ENCODE data around the gene EBLN1.
A peak's percentile ranks its signal among the peaks of the same experiment; 100 is the strongest.

Gene EBLN1

GRCh38 chr10:22244855-22245254, 27.0 kb upstream of the EBLN1 start:
- Histone ChIP-seq H3K4me1 (no peaks in the 10 kb centered on the region), H3K27me3 (ENCODE audit: control insufficient read depth, insufficient read depth, low read length) (no peaks in the 10 kb centered on the region), H3K4me3 (ENCODE audit: low read depth, low read length) (no peak overlapping the region), H3K9ac (no peak overlapping the region), H3K79me2 (no peaks in the 10 kb centered on the region), H3K36me3 (ENCODE audit: control insufficient read depth, insufficient read depth, low read length) (no peaks in the 10 kb centered on the region), H3K9me3 (ENCODE audit: control insufficient read depth, low read length) (no peaks in the 10 kb centered on the region), H3K4me2 (ENCODE audit: low read length) (no peak overlapping the region), H2AFZ (no peak overlapping the region), H3K27ac (no peak overlapping the region)
- TF ChIP-seq CTCF (IDR thresholded peaks at IDR 0.05) = no peak

GRCh38 chr10:22244001-22244400, 26.2 kb upstream of the EBLN1 start:
- Histone ChIP-seq H3K4me2 (ENCODE audit: low read length) (no peak overlapping the region), H2AFZ (no peak overlapping the region), H3K4me1 (no peaks in the 10 kb centered on the region), H3K36me3 (ENCODE audit: control insufficient read depth, insufficient read depth, low read length) (no peaks in the 10 kb centered on the region), H3K9ac (no peak overlapping the region), H3K79me2 (no peaks in the 10 kb centered on the region), H3K4me3 (ENCODE audit: low read depth, low read length) (no peak overlapping the region), H3K27ac (no peak overlapping the region), H3K9me3 (ENCODE audit: control insufficient read depth, low read length) (no peaks in the 10 kb centered on the region), H3K27me3 (ENCODE audit: control insufficient read depth, insufficient read depth, low read length) (no peaks in the 10 kb centered on the region)
- no peak for TF ChIP-seq CTCF (IDR thresholded peaks at IDR 0.05)

DNA sequence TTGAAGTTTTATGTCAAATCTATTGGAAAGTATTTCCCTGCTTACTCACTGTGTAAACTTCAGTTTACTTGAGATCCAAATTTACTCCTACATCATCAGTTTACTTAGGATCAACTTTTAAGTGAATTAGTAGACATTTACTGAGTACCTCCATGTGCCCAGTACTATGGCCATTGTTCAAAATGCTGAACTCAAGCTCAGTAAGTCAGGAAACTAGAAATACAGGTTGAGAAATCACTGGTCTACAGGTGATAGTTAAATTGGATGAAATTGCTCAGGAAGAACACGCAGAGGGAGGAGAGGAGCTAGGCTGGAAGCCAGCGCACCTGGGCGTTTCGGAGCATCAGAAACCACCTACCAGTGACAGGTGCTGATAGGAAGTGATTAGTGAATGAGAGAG, 25.5 kb upstream of the EBLN1 start:
- Histone ChIP-seq H3K9me3 (ENCODE audit: control insufficient read depth, low read length) (no peaks in the 10 kb centered on the region), H3K79me2 (no peaks in the 10 kb centered on the region), H2AFZ (no peak overlapping the region), H3K27me3 (ENCODE audit: control insufficient read depth, insufficient read depth, low read length) (no peaks in the 10 kb centered on the region), H3K27ac (no peak overlapping the region), H3K4me2 (ENCODE audit: low read length) (no peak overlapping the region), H3K4me3 (ENCODE audit: low read depth, low read length) (no peak overlapping the region), H3K4me1 (no peaks in the 10 kb centered on the region), H3K36me3 (ENCODE audit: control insufficient read depth, insufficient read depth, low read length) (no peaks in the 10 kb centered on the region), H3K9ac (no peak overlapping the region)
- no peak for TF ChIP-seq CTCF (IDR thresholded peaks at IDR 0.05)

DNA sequence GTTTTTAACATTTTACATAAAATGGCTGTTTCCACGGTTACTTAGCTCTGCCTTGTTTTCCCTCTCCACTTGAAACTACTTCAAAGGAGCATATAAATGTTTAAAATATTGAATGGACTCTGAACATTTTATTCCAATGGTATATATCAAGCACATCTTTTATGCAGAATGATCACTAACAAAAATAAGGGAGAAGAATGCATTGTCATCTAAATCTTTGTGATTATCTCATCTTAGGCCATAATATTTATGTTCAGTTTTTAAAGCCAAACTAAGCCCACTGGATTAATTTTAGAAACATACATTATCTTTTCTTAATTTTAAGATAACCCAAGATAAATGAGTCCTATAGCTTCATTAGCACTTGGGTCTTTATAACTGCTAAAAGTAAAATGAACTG, 13.4 kb upstream of the EBLN1 start:
- no peaks in the 10 kb centered on the region for H3K79me2 ChIP-seq
- no peaks in the 10 kb centered on the region for H3K36me3 ChIP-seq (ENCODE audit: control insufficient read depth, insufficient read depth, low read length)
- H3K9ac ChIP-seq = no peak overlapping the region
- TF ChIP-seq CTCF (IDR thresholded peaks at IDR 0.05) = no peak
- no peaks in the 10 kb centered on the region for H3K27me3 ChIP-seq (ENCODE audit: control insufficient read depth, insufficient read depth, low read length)
- H3K4me3 ChIP-seq (ENCODE audit: low read depth, low read length) = no peak overlapping the region
- H3K4me1 ChIP-seq = no peaks in the 10 kb centered on the region
- no peak overlapping the region for H3K4me2 ChIP-seq (ENCODE audit: low read length)
- no peaks in the 10 kb centered on the region for H3K9me3 ChIP-seq (ENCODE audit: control insufficient read depth, low read length)
- H2AFZ ChIP-seq = peak overlapping the region; percentile 96
- H3K27ac ChIP-seq = no peak overlapping the region

DNA sequence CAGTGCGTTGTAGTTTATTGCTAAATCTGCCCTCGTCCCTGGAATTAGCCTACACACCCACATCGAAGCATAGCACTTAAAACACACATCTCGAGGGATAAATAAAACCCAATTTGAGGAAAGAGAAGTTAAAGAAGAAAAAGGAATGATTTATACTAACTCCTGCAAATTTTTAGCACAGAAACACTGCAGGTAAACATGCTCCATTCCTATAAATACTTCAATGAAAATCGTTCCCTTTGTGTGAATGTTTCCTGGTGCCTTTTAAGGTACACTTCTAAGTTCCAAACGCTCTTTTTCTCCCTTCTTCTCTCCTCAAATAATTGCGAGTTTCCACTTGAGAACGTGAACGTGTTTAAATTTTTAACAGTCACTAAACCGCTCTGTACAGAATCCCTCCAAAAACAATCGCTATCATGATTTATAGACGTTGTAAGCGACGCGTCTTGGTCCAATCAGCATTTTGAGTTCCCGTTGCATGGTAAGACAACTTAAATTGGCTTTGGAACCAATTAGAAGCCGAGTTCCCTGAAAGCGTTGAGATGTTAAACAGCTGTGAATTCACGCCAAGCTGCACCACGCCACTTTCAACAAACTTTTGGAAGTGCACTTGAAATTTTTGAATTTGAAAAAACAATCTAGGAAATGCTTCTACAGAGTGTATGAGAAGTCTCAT, 12.5 kb upstream of the EBLN1 start:
- Histone ChIP-seq H3K27me3 (ENCODE audit: control insufficient read depth, insufficient read depth, low read length) (no peaks in the 10 kb centered on the region), H3K4me1 (no peaks in the 10 kb centered on the region), H3K9me3 (ENCODE audit: control insufficient read depth, low read length) (no peaks in the 10 kb centered on the region), H3K4me3 (ENCODE audit: low read depth, low read length) (peak overlapping the region; percentile 65), H3K36me3 (ENCODE audit: control insufficient read depth, insufficient read depth, low read length) (no peaks in the 10 kb centered on the region), H3K79me2 (no peaks in the 10 kb centered on the region), H3K4me2 (ENCODE audit: low read length) (peak overlapping the region; percentile 66), H3K27ac (peak overlapping the region; percentile 88), H3K9ac (no peak overlapping the region), H2AFZ (peak overlapping the region; percentile 96)
- TF ChIP-seq CTCF (IDR thresholded peaks at IDR 0.05) = no peak
